GM12873 (cell line): ENCODE data around the gene PLCH1.

ENCODE experiments used
- TF ChIP-seq, protein P1 (sequence below): IDR thresholded peaks from 2 replicates; pipeline ENCODE4 v1.5.1; 2012; ENCODE audit warnings: low read depth, mild to moderate bottlenecking, moderate library complexity, low read length, control low read depth; ENCODE audit not compliant: insufficient read depth; ENCODE audit errors: missing control alignments

Gene PLCH1

DNA sequence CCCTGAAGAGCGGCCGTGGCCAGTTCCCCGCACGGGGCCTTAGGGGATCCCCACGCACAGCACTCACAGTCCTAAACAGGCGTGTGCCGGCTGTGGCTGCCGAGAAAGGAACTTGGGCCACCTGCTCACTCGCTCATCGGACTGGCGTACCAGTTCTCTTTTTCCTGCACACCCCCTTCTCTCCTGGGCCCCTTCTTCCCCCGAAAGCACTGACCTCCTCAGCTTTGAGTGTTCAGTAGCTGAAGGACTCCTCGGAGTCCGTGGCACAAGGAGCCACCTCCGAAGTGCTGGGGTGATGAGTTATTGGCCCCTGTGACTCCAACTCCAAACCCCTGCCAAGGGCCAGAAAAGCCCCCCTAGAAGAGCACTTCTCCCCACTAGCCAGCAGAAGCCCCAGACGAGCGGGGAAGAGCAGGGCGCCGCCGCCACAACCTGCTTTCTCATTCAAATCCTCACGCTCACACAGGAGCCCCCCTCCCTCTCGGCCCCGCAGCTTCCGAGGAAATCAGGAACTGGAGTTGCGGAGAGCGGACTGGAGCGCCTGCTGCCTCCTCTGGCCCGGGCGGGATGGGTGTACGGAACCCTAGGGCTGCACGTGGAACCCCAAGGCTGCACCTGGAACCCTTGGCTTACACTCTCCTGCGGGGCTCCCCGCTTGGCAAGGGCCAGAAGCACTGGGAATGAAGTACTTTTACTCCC, at the start of gene PLCH1:
Gene PLCH1, minus strand, starts transcription at position 446 of the 699 bp plus-strand sequence. CDS start 40,847 bp downstream, outside the sequence.
- TF ChIP-seq, protein P1, sequence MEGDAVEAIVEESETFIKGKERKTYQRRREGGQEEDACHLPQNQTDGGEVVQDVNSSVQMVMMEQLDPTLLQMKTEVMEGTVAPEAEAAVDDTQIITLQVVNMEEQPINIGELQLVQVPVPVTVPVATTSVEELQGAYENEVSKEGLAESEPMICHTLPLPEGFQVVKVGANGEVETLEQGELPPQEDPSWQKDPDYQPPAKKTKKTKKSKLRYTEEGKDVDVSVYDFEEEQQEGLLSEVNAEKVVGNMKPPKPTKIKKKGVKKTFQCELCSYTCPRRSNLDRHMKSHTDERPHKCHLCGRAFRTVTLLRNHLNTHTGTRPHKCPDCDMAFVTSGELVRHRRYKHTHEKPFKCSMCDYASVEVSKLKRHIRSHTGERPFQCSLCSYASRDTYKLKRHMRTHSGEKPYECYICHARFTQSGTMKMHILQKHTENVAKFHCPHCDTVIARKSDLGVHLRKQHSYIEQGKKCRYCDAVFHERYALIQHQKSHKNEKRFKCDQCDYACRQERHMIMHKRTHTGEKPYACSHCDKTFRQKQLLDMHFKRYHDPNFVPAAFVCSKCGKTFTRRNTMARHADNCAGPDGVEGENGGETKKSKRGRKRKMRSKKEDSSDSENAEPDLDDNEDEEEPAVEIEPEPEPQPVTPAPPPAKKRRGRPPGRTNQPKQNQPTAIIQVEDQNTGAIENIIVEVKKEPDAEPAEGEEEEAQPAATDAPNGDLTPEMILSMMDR = no peak

DNA sequence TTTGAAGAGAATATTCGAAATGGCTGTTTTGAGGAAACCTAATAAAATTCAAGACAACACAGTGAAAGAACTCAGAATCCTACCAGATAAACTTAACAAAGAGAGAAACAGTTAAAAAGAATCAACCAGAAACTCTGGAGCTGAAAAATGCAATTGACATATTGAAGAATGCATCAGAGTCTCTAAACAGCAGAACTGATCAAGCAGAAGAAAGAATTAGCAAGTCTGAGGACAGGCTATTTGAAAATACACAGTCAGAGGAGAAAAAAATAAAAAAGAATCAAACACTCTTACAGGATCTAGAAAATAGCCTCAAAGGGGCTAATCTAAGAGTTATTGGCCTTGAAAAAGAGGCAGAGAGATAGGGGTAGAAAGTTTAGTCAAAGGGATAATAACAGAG, 47.7 kb upstream of the PLCH1 start:
- TF ChIP-seq, protein P1 = no peak

GRCh38 chr3:155791190-155791589, 46.3 kb upstream of the PLCH1 start:
- TF ChIP-seq, protein P1 = no peak

DNA sequence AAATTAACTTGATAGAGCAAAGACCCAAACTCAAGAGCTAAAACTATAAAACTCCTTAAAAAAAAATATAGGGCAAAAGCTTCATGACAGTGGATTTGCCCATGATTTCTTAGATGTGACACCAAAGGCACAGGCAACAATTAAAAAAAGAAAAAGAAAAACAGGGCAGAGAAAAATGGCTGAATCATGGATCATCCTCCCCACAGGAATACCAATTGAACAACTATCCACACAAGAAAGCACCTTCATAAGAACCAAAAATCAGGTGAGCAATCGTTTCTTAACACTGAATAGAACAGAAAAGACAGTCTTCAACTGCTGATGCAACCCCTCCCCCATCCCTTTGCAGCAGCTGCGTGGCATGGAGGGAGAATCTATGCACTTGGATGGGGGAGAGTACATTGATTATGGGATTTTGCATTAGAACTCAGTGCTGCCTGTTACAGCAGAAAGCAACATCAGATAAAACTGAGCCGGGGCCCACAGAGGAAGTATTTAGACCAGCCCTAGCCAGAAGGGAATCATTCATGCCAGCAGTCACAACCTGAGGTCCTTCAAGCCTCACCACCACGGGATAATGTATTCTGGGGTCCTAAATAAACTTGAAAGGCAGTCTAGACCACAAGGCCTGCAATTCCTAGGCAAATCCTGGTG, 45.5 kb upstream of the PLCH1 start:
- TF ChIP-seq, protein P1 = no peak

- TF ChIP-seq, protein P1 = no peak
Observed at GRCh38 chr3:155785662-155786295, 40.9 kb upstream of the PLCH1 start.

DNA sequence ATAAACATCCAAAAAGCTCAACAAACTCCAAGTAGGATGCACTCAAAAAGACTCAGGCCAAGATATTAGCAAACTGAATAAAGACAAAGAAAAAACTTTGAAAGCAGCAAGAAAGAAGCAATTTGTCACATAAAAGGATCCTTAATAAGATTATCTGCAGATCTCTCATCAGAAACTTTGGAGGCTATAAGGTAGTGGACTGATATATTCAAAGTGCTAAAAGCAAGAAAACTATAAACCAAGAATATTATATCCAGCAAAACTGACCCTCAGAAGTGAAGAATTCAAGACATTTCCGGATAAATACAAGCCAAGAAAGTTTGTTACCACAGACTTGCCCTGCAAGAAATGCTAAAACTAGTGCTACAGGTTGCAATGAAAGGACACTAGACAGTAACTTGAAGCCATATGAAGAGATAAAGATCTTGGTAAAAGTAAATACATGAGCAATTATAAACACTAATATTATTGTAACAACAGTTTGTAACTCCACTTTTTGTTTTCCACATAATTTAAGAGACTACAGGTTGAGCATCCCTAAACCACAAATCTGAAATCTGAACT, 37.6 kb upstream of the PLCH1 start:
- TF ChIP-seq, protein P1 = no peak

DNA sequence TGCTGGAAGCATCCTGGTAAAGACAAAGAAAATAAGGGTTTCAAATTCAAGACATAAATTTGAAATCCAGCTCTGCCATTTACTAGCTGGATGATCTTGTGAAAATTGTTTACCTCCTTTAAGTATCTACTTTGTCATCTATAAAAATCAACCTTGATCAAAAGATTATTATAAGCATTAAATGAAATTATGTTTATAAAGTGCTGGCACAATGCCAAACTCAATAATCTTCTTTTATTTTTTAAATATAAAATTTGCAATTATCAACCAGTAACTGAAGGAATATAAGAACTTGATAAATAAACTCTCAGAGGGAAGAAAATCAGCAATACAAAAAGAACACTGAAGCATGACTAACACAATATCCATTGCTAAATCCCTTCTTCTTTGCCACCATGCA, 35.4 kb upstream of the PLCH1 start:
- TF ChIP-seq, protein P1 = no peak
